ENCODE results near the gene ZNF90.
"Not testable (repeated sequence)": the region's sequence is repeated elsewhere in the genome, so short reads cannot be mapped to it uniquely, and the experiment has no call there.

- TF ChIP-seq RAD21 (IDR thresholded peaks at IDR 0.05; ENCODE audit: low read depth); POLR2AphosphoS5 (IDR thresholded peaks at IDR 0.05; ENCODE audit: low read depth, low read length); MAX (IDR thresholded peaks at IDR 0.05); SIN3A (IDR thresholded peaks at IDR 0.05; ENCODE audit: low read depth); EZH2 (IDR thresholded peaks at IDR 0.05); POLR2A (IDR thresholded peaks at IDR 0.05; ENCODE audit: borderline replicate concordance, extremely low read depth, insufficient read depth, insufficient read length); CTCF (IDR thresholded peaks at IDR 0.05 in 2 of 3, conservative IDR thresholded peaks at IDR 0.05 in 1 of 3; ENCODE audit: borderline replicate concordance in 1 of 3, insufficient read depth in 1 of 3, low read depth in 2 of 3, low read length in 2 of 3): not testable (repeated sequence)
Observed at GRCh38 chr19:20118064-20118839, 40.5 kb downstream of the ZNF90 start.

Data from HCT116 (cell line).